PC-3 (cell line): ENCODE measurements around the gene TRIM66. TPM values are rescaled to one million over a fixed set of nuclear protein-coding genes. Genes with fewer than 3 reads are reported as not detected.

ENCODE experiments used
- ATAC-seq: fragments of 200-7000 bp; cut with Tn5 transposase; 2 replicates; pipeline ENCODE4 v1.9.1; 2020; ENCODE audit warnings: mild to moderate bottlenecking, moderate library complexity
- BruUV-seq: library from RNA; stranded (reverse); fragments of 400-500 nt; replicated peaks from 2 replicates; lab custom pipeline; 2021; lab: Mats Ljungman, UMichigan
- CTCF ChIA-PET: fragments of 300-600 bp; sonication (Branson Sonifier 250); formaldehyde crosslinking; loops from one replicate; lab custom pipeline; 2022; ENCODE audit warnings: antibody characterized with exemption; lab: Charles Lee
- POLR2A ChIA-PET: fragments of 300-600 bp; sonication (Branson Sonifier 250); formaldehyde crosslinking; loops from one replicate; lab custom pipeline; 2022; ENCODE audit warnings: antibody characterized with exemption; ENCODE audit not compliant: unreplicated experiment; lab: Charles Lee
- DNase-seq: peaks from one replicate; pipeline ENCODE4 v3.0.0-alpha.2; 2015
- H2AFZ ChIP-seq: fragments of 300-600 bp; sonication (generic); 2 replicates; pipeline ENCODE4 v1.6.0; 2016; ENCODE audit warnings: antibody characterized with exemption, low read length
- H3F3A ChIP-seq: fragments of 300-600 bp; sonication (generic); one replicate; pipeline ENCODE4 v1.6.0; 2017; ENCODE audit warnings: antibody characterized with exemption, low read length, control low read depth, mild to moderate bottlenecking; ENCODE audit not compliant: unreplicated experiment
- H3K27ac ChIP-seq: fragments of 300-600 bp; sonication (generic); 2 replicates; pipeline ENCODE4 v1.5.1; 2016; ENCODE audit warnings: mild to moderate bottlenecking, low read length
- H3K27me3 ChIP-seq: fragments of 300-600 bp; sonication (generic); 2 replicates; pipeline ENCODE4 v1.6.1; 2016; ENCODE audit warnings: low read length, mixed read lengths
- H3K36me3 ChIP-seq: fragments of 300-600 bp; sonication (generic); 2 replicates; pipeline ENCODE4 v1.6.1; 2016; ENCODE audit warnings: low read depth, mixed run types, low read length, mixed read lengths
- H3K4me1 ChIP-seq: fragments of 300-600 bp; sonication (generic); 2 replicates; pipeline ENCODE4 v1.5.1; 2016; ENCODE audit warnings: low read length; ENCODE audit not compliant: insufficient read depth
- H3K4me2 ChIP-seq: fragments of 300-600 bp; sonication (generic); 2 replicates; pipeline ENCODE4 v1.6.0; 2016; ENCODE audit warnings: low read length
- H3K4me3 ChIP-seq: fragments of 300-600 bp; sonication (generic); 2 replicates; pipeline ENCODE4 v1.5.1; 2016; ENCODE audit warnings: mild to moderate bottlenecking, low read length, mixed read lengths
- H3K79me2 ChIP-seq: fragments of 300-600 bp; sonication (generic); 2 replicates; pipeline ENCODE4 v1.6.1; 2017; ENCODE audit warnings: low read length, mixed read lengths
- H3K9ac ChIP-seq: fragments of 300-600 bp; sonication (generic); 2 replicates; pipeline ENCODE4 v1.6.0; 2016; ENCODE audit warnings: mild to moderate bottlenecking, low read length
- H3K9me2 ChIP-seq: fragments of 300-600 bp; sonication (generic); replicated peaks from 2 replicates; pipeline ENCODE4 v1.6.1; 2016; ENCODE audit warnings: mixed run types, low read length, mixed read lengths
- H3K9me3 ChIP-seq: fragments of 300-600 bp; sonication (generic); 2 replicates; pipeline ENCODE4 v1.6.1; 2016; ENCODE audit warnings: low read length, mixed read lengths
- H4K20me1 ChIP-seq: fragments of 300-600 bp; sonication (generic); 2 replicates; pipeline ENCODE4 v1.6.1; 2016; ENCODE audit warnings: low read length, mixed read lengths
- CTCF ChIP-seq: fragments of 300-600 bp; sonication (generic); conservative IDR thresholded peaks from 2 replicates; pipeline ENCODE4 v1.5.1; 2017; ENCODE audit warnings: antibody characterized with exemption, low read depth, mild to moderate bottlenecking, low read length
- EZH2 ChIP-seq: fragments of 300-600 bp; sonication (generic); IDR thresholded peaks from one replicate; pipeline ENCODE4 v1.6.1; 2017; ENCODE audit warnings: antibody characterized with exemption, mild to moderate bottlenecking, low read length; ENCODE audit not compliant: unreplicated experiment
- EZH2phosphoT487 ChIP-seq: fragments of 300-600 bp; sonication (generic); IDR thresholded peaks from 2 replicates; pipeline ENCODE4 v1.6.1; 2018; ENCODE audit warnings: mild to moderate bottlenecking, antibody characterized with exemption, low read length, borderline replicate concordance
- intact Hi-C: fragments of 100-400 bp; cut with micrococcal nuclease; formaldehyde crosslinking; loops from 2 replicates; pipeline ENCODE4 v1.9.0; 2023
- total RNA-seq: library from RNA; depleted of rRNA; stranded (reverse); fragments of >200 nt; gene quantifications from 2 replicates; pipeline ENCODE4 v1.2.3, GENCODE V29; 2014

The TRIM66 gene
- total RNA-seq, 1 experiment from 2014 or later, result 5.5 TPM

- Histone ChIP-seq H3K4me2 (no peak overlapping the region), H3F3A (no peaks in the 10 kb centered on the region), H3K27me3 (no peaks in the 10 kb centered on the region), H3K36me3 (peaks cover 6% of the 10 kb centered on the region), H3K79me2 (no peaks in the 10 kb centered on the region), H3K9ac (no peak overlapping the region), H3K9me3 (no peaks in the 10 kb centered on the region), H3K4me1 (peaks cover 11% of the 10 kb centered on the region), H3K9me2 (no peaks in the 10 kb centered on the region), H3K4me3 (no peak overlapping the region), H3K27ac (peak overlapping the region; percentile 25; the same call in 1 of the 2 replicates), H4K20me1 (no peaks in the 10 kb centered on the region), H2AFZ (no peak overlapping the region)
- intact Hi-C loops, result no loop called here
- ATAC-seq (peak; percentile 83), DNase-seq (peak; percentile 43)
- no TSS peak for BruUV-seq
- POLR2A ChIA-PET, result interaction anchor here (0.6 kb wide), 2 partner anchors 12 to 15 kb away, joined by 3 to 4 read pairs; no protein-coding TSS in a partner anchor
- no peak for TF ChIP-seq EZH2
- no peak for TF ChIP-seq EZH2phosphoT487
- no peak for TF ChIP-seq CTCF
- CTCF ChIA-PET, result no interaction called here
These were observed 17.4 kb upstream of the TRIM66 start for GRCh38 chr11:8699903-8700302.

- no peaks in the 10 kb centered on the region for H3K27me3 ChIP-seq
- no peak overlapping the region for H2AFZ ChIP-seq
- H3K27ac ChIP-seq, result no peak overlapping the region
- no peak overlapping the region for H3K4me2 ChIP-seq
- intact Hi-C loops, result no loop called here
- no peaks in the 10 kb centered on the region for H4K20me1 ChIP-seq
- ChIA-PET POLR2A (interaction anchor here (0.6 kb wide), 1 partner anchor 165 kb away, joined by 11 read pairs; no protein-coding TSS in a partner anchor), CTCF (no interaction called here)
- H3K9me3 ChIP-seq, result no peaks in the 10 kb centered on the region
- H3F3A ChIP-seq, result no peaks in the 10 kb centered on the region
- H3K9ac ChIP-seq, result no peak overlapping the region
- TF ChIP-seq CTCF (no peak), EZH2 (no peak), EZH2phosphoT487 (no peak)
- DNase-seq (no peak), ATAC-seq (no peak)
- H3K9me2 ChIP-seq, result no peaks in the 10 kb centered on the region
- no peaks in the 10 kb centered on the region for H3K79me2 ChIP-seq
- H3K4me1 ChIP-seq, result peaks cover 11% of the 10 kb centered on the region
- BruUV-seq, result no TSS peak
- H3K36me3 ChIP-seq, result peaks cover 11% of the 10 kb centered on the region
- H3K4me3 ChIP-seq, result no peak overlapping the region
These were observed 16.5 kb upstream of the TRIM66 start for GRCh38 chr11:8698917-8699441.

- no peak overlapping the region for H3K9ac ChIP-seq
- no peak overlapping the region for H3K4me3 ChIP-seq
- ATAC-seq, result no peak
- no peaks in the 10 kb centered on the region for H3K27me3 ChIP-seq
- CTCF ChIA-PET, result no interaction called here
- no peak for TF ChIP-seq EZH2
- no peak for TF ChIP-seq CTCF
- no peak for TF ChIP-seq EZH2phosphoT487
- peaks cover 11% of the 10 kb centered on the region for H3K36me3 ChIP-seq
- no peak overlapping the region for H3K27ac ChIP-seq
- DNase-seq, result no peak
- no peaks in the 10 kb centered on the region for H3F3A ChIP-seq
- intact Hi-C loops, result no loop called here
- H3K9me2 ChIP-seq, result no peaks in the 10 kb centered on the region
- H4K20me1 ChIP-seq, result no peaks in the 10 kb centered on the region
- H3K4me2 ChIP-seq, result no peak overlapping the region
- no peaks in the 10 kb centered on the region for H3K9me3 ChIP-seq
- BruUV-seq, result no TSS peak
- no peaks in the 10 kb centered on the region for H3K79me2 ChIP-seq
- peaks cover 11% of the 10 kb centered on the region for H3K4me1 ChIP-seq
- H2AFZ ChIP-seq, result no peak overlapping the region
- POLR2A ChIA-PET, result no interaction called here
These were observed 15.9 kb upstream of the TRIM66 start for GRCh38 chr11:8698379-8698851.
